HCT116 (cell line): ENCODE data around the gene SLC6A19. TPM values are rescaled to one million over a fixed set of nuclear protein-coding genes. Genes with fewer than 3 reads are reported as not detected.

ENCODE experiments used
- ATAC-seq: fragments of 200-7000 bp; cut with Tn5 transposase; 2 replicates; pipeline ENCODE4 v1.9.1; 2020; ENCODE audit warnings: mild to moderate bottlenecking, moderate library complexity
- BruUV-seq: library from RNA; stranded (reverse); fragments of 400-500 nt; replicated peaks from 2 replicates; lab custom pipeline; 2021; lab: Mats Ljungman, UMichigan
- CTCF ChIA-PET: fragments of 300-600 bp; sonication (Branson Sonifier 250); formaldehyde crosslinking; loops from one replicate; lab custom pipeline; 2021; ENCODE audit warnings: antibody characterized with exemption; lab: Charles Lee
- POLR2A ChIA-PET: fragments of 300-600, 350-600 bp; sonication (Branson Sonifier 250); formaldehyde crosslinking; loops from one replicate; lab custom pipeline; 2021; ENCODE audit warnings: antibody characterized with exemption; lab: Charles Lee
- RAD21 ChIA-PET, 2 experiments: fragments of 300-600 bp; sonication (Branson Sonifier 250); formaldehyde crosslinking; loops; one replicate each; lab custom pipeline; 2023; ENCODE audit warnings: low total read pairs in 2 of 2; ENCODE audit not compliant: uncharacterized antibody in 2 of 2, unreplicated experiment in 2 of 2, low non-redundant PET in 1 of 2; lab: Charles Lee
- DNase-seq: peaks from one replicate; pipeline ENCODE4 v3.0.0-alpha.2; 2010; ENCODE audit warnings: low read depth, low spot score
- H2AFZ ChIP-seq: fragments of 200-600 bp; shearing (Covaris generic), sonication (generic); 2 replicates; pipeline ENCODE4 v1.6.1; 2017; ENCODE audit warnings: low read depth, mixed run types, mixed read lengths, antibody characterized with exemption, low read length; ENCODE audit not compliant: poor library complexity, severe bottlenecking
- H3K27ac ChIP-seq: 2 replicates; pipeline ENCODE4 v1.5.1; 2012; ENCODE audit warnings: low read depth, low read length
- H3K27me3 ChIP-seq: fragments of 200-600 bp; sonication (generic); 2 replicates; pipeline ENCODE4 v1.6.1; 2016; ENCODE audit warnings: mixed run types, low read length, mixed read lengths; ENCODE audit not compliant: insufficient read depth
- H3K36me3 ChIP-seq, 2 experiments: fragments of 200-500 bp in 1 of 2; fragments of 200-600 bp in 1 of 2; sonication (Bioruptor generic) in 1 of 2; sonication (generic) in 1 of 2; 2 replicates each; pipeline versions ENCODE4 v1.5.1 to v1.6.1; 2014 to 2016; ENCODE audit warnings: low read length in 2 of 2, inconsistent platforms in 1 of 2, mixed read lengths in 1 of 2, mixed run types in 1 of 2; ENCODE audit not compliant: insufficient read depth in 2 of 2, control insufficient read depth in 1 of 2
- H3K4me1 ChIP-seq, 2 experiments: fragments of 200-600 bp in 1 of 2; sonication (generic) in 1 of 2; 2 replicates each; pipeline versions ENCODE4 v1.5.1 to v1.6.1; 2012 to 2017; ENCODE audit warnings: low read length in 2 of 2, inconsistent platforms in 1 of 2, mild to moderate bottlenecking in 1 of 2, mixed read lengths in 1 of 2, mixed run types in 1 of 2, moderate library complexity in 1 of 2; ENCODE audit not compliant: insufficient read depth in 2 of 2, control insufficient read depth in 1 of 2
- H3K4me2 ChIP-seq: fragments of 200-600 bp; sonication (generic); 2 replicates; pipeline ENCODE4 v1.6.1; 2017; ENCODE audit warnings: mixed run types, low read length, mixed read lengths
- H3K4me3 ChIP-seq, 2 experiments: fragments of 200-600 bp in 1 of 2; sonication (generic) in 1 of 2; replicated peaks in 1 of 2; 2 replicates each; pipeline ENCODE4 v1.5.1; 2011 to 2016; ENCODE audit warnings: low read length in 2 of 2, control low read depth in 1 of 2, low read depth in 1 of 2, mild to moderate bottlenecking in 1 of 2, mixed read lengths in 1 of 2, mixed run types in 1 of 2
- H3K79me2 ChIP-seq: fragments of 200-600 bp; sonication (generic); 2 replicates; pipeline ENCODE4 v1.6.1; 2017; ENCODE audit warnings: mild to moderate bottlenecking, mixed run types, low read length, moderate library complexity, mixed read lengths; ENCODE audit not compliant: insufficient read depth
- H3K9ac ChIP-seq: fragments of 200-600 bp; sonication (generic); 2 replicates; pipeline ENCODE4 v1.6.1; 2016; ENCODE audit warnings: low read length, mixed read lengths
- H3K9me2 ChIP-seq: fragments of 200-600 bp; sonication (generic), shearing (Covaris generic); 2 replicates; pipeline ENCODE4 v1.6.1; 2017; ENCODE audit warnings: mixed run types, mild to moderate bottlenecking, moderate library complexity; ENCODE audit not compliant: insufficient read depth
- H3K9me3 ChIP-seq, 2 experiments: fragments of 200-500 bp in 1 of 2; fragments of 200-600 bp in 1 of 2; sonication (Bioruptor generic) in 1 of 2; sonication (generic) in 1 of 2; 2 replicates each; pipeline ENCODE4 v1.6.1; 2014 to 2017; ENCODE audit warnings: low read length in 2 of 2, mixed read lengths in 2 of 2, inconsistent platforms in 1 of 2, low read depth in 1 of 2, mild to moderate bottlenecking in 1 of 2, mixed run types in 1 of 2, moderate library complexity in 1 of 2; ENCODE audit not compliant: control insufficient read depth in 1 of 2, insufficient read depth in 1 of 2
- H4K20me1 ChIP-seq: fragments of 200-600 bp; sonication (generic), shearing (Covaris generic); 2 replicates; pipeline ENCODE4 v1.6.1; 2017; ENCODE audit warnings: mixed run types, mild to moderate bottlenecking, moderate library complexity; ENCODE audit not compliant: insufficient read depth
- CBX3 ChIP-seq: IDR thresholded peaks from 2 replicates; pipeline ENCODE4 v1.6.1; 2012; ENCODE audit warnings: low read depth
- CEBPB ChIP-seq: IDR thresholded peaks from 2 replicates; pipeline ENCODE4 v1.6.1; 2012; ENCODE audit warnings: low read depth
- CTCF ChIP-seq, 3 experiments: fragments of 200-600 bp in 1 of 3; sonication (generic) in 1 of 3; IDR thresholded peaks in 2 of 3; conservative IDR thresholded peaks in 1 of 3; 2 replicates each; pipeline ENCODE4 v1.5.1; 2012 to 2017; ENCODE audit warnings: low read depth in 2 of 3, low read length in 2 of 3, antibody characterized with exemption in 1 of 3, borderline replicate concordance in 1 of 3, control low read depth in 1 of 3, mild to moderate bottlenecking in 1 of 3, mixed read lengths in 1 of 3, mixed run types in 1 of 3, moderate library complexity in 1 of 3; ENCODE audit not compliant: insufficient read depth in 1 of 3
- EGR1 ChIP-seq: IDR thresholded peaks from 2 replicates; pipeline ENCODE4 v1.6.1; 2012; ENCODE audit warnings: low read depth
- EZH2 ChIP-seq: fragments of 200-600 bp; sonication (generic); IDR thresholded peaks from 2 replicates; pipeline ENCODE4 v1.6.1; 2017; ENCODE audit warnings: antibody characterized with exemption, mixed run types
- EZH2phosphoT487 ChIP-seq: fragments of 200-600 bp; IDR thresholded peaks from 2 replicates; pipeline ENCODE4 v1.6.1; 2018; ENCODE audit warnings: antibody characterized with exemption, borderline replicate concordance
- JUND ChIP-seq: IDR thresholded peaks from 2 replicates; pipeline ENCODE4 v1.6.1; 2012
- MAX ChIP-seq: IDR thresholded peaks from 2 replicates; pipeline ENCODE4 v1.6.1; 2012
- POLR2AphosphoS5 ChIP-seq: IDR thresholded peaks from 2 replicates; pipeline ENCODE4 v1.6.1; 2011; ENCODE audit warnings: mild to moderate bottlenecking, low read depth, low read length, moderate library complexity
- RAD21 ChIP-seq: IDR thresholded peaks from 2 replicates; pipeline ENCODE4 v1.6.1; 2012; ENCODE audit warnings: low read depth, mild to moderate bottlenecking
- REST ChIP-seq: IDR thresholded peaks from 2 replicates; pipeline ENCODE4 v1.6.1; 2012; ENCODE audit warnings: low read depth
- SIN3A ChIP-seq: IDR thresholded peaks from 2 replicates; pipeline ENCODE4 v1.6.1; 2012; ENCODE audit warnings: low read depth
- SP1 ChIP-seq: IDR thresholded peaks from 2 replicates; pipeline ENCODE4 v1.6.1; 2012; ENCODE audit warnings: low read depth
- SRF ChIP-seq: IDR thresholded peaks from 2 replicates; pipeline ENCODE4 v1.6.1; 2012; ENCODE audit warnings: low read depth
- YY1 ChIP-seq: IDR thresholded peaks from 2 replicates; pipeline ENCODE4 v1.6.1; 2011; ENCODE audit warnings: low read length, low read depth, moderate library complexity, mild to moderate bottlenecking; ENCODE audit not compliant: insufficient replicate concordance; ENCODE audit errors: extremely low read depth
- ZBTB33 ChIP-seq: IDR thresholded peaks from 2 replicates; pipeline ENCODE4 v1.6.1; 2011; ENCODE audit warnings: mild to moderate bottlenecking, low read length, moderate library complexity; ENCODE audit not compliant: insufficient replicate concordance; ENCODE audit errors: extremely low read depth
- ZFX ChIP-seq: fragments of 450-650 bp; IDR thresholded peaks from 2 replicates; pipeline ENCODE4 v1.6.1; 2017
- intact Hi-C: fragments of 100-400 bp; cut with micrococcal nuclease; formaldehyde crosslinking; loops from 2 replicates; pipeline ENCODE4 v1.10.0; 2022
- total RNA-seq: library from RNA; stranded (reverse); gene quantifications from one replicate; pipeline ENCODE4 v1.2.1, GENCODE V29; 2021; ENCODE audit not compliant: unreplicated experiment

SLC6A19 gene
- total RNA-seq, 1 experiment from 2014 or later: not detected

- H3K9ac ChIP-seq: no peak overlapping the region
- no peaks in the 10 kb centered on the region for H3K79me2 ChIP-seq
- intact Hi-C loops: no loop called here
- RAD21 ChIA-PET: no interaction called here
- no TSS peak for BruUV-seq
- DNase-seq (no peak), ATAC-seq (no peak)
- no peak overlapping the region for H3K4me3 ChIP-seq
- no peaks in the 10 kb centered on the region for H3K9me2 ChIP-seq
- no peaks in the 10 kb centered on the region for H3K27me3 ChIP-seq
- H4K20me1 ChIP-seq: no peaks in the 10 kb centered on the region
- H3K27ac ChIP-seq: no peak overlapping the region
- no peak for TF ChIP-seq CBX3
- TF ChIP-seq EZH2phosphoT487: no peak
- TF ChIP-seq CEBPB: no peak
- no peak for TF ChIP-seq RAD21
- no peak for TF ChIP-seq ZBTB33
- TF ChIP-seq JUND: no peak
- no peak for TF ChIP-seq EGR1
- no peak for TF ChIP-seq REST
- TF ChIP-seq EZH2: no peak
- TF ChIP-seq SRF: no peak
- no peak for TF ChIP-seq SIN3A
- no peak for TF ChIP-seq MAX
- TF ChIP-seq CTCF (IDR thresholded peaks at IDR 0.05 in 2 of 3, conservative IDR thresholded peaks at IDR 0.05 in 1 of 3; ENCODE audit: borderline replicate concordance in 1 of 3, insufficient read depth in 1 of 3, low read depth in 2 of 3, low read length in 2 of 3): no peak
- no peak for TF ChIP-seq ZFX
- TF ChIP-seq YY1: no peak
- no peak for TF ChIP-seq SP1
- no peak for TF ChIP-seq POLR2AphosphoS5
- POLR2A ChIA-PET: no interaction called here
- no peak overlapping the region for H2AFZ ChIP-seq
- H3K4me1 ChIP-seq: no peaks in the 10 kb centered on the region
- CTCF ChIA-PET: no interaction called here
- H3K4me2 ChIP-seq: no peak overlapping the region
- H3K36me3 ChIP-seq: no peaks in the 10 kb centered on the region
- no peaks in the 10 kb centered on the region for H3K9me3 ChIP-seq
Measured at GRCh38 chr5:1268666-1269065, 67.3 kb downstream of the SLC6A19 start.
